HG03457 (cell line): Measurements from ENCODE around the gene MSH2.
A peak's percentile ranks its signal among the peaks of the same experiment; 100 is the strongest.
"Not testable (repeated sequence)": the region's sequence is repeated elsewhere in the genome, so short reads cannot be mapped to it uniquely, and the experiment has no call there.

ENCODE experiments used
- ATAC-seq: cut with Tn5 transposase; IDR thresholded peaks from one replicate; pipeline ENCODE4 v1.9.1; 2021; ENCODE audit warnings: moderate number of reproducible peaks; ENCODE audit not compliant: unreplicated experiment

MSH2 gene

GRCh38 chr2:47402805-47403608 lies at the start of gene MSH2:
Gene MSH2, plus strand, starts transcription at chr2:47403156. Its CDS starts 36 bp downstream, at chr2:47403192.
- ATAC-seq, result peak; percentile 79

- no peak for ATAC-seq
Observed at GRCh38 chr2:47354013-47354847, 48.7 kb upstream of the MSH2 start.

- no peak for ATAC-seq
Observed at GRCh38 chr2:47354848-47355204, 48.1 kb upstream of the MSH2 start.

- no peak for ATAC-seq
Observed at GRCh38 chr2:47357483-47357882, 45.5 kb upstream of the MSH2 start.

- no peak for ATAC-seq
Observed at GRCh38 chr2:47359375-47359868, 43.5 kb upstream of the MSH2 start.

- no peak for ATAC-seq
Observed at GRCh38 chr2:47360283-47360682, 42.7 kb upstream of the MSH2 start.

GRCh38 chr2:47360927-47361326 lies 42.0 kb upstream of the MSH2 start:
- no peak for ATAC-seq

GRCh38 chr2:47361505-47362229 lies 41.3 kb upstream of the MSH2 start:
- not testable (repeated sequence) for ATAC-seq

- no peak for ATAC-seq
Observed at GRCh38 chr2:47373747-47374146, 29.2 kb upstream of the MSH2 start.

- no peak for ATAC-seq
Observed at GRCh38 chr2:47375307-47375706, 27.6 kb upstream of the MSH2 start.

- ATAC-seq, result no peak
Observed at GRCh38 chr2:47379384-47379783, 23.6 kb upstream of the MSH2 start.

- ATAC-seq, result no peak
Observed at GRCh38 chr2:47381408-47381807, 21.5 kb upstream of the MSH2 start.

- no peak for ATAC-seq
Observed at GRCh38 chr2:47386551-47386950, 16.4 kb upstream of the MSH2 start.

GRCh38 chr2:47388888-47389287 lies 14.1 kb upstream of the MSH2 start:
- ATAC-seq, result no peak

GRCh38 chr2:47389692-47390091 lies 13.3 kb upstream of the MSH2 start:
- no peak for ATAC-seq

GRCh38 chr2:47401789-47402554 lies 984 bp upstream of the MSH2 start:
- no peak for ATAC-seq

GRCh38 chr2:47402555-47402804 lies 476 bp upstream of the MSH2 start:
- no peak for ATAC-seq

GRCh38 chr2:47403609-47404193 lies 745 bp downstream of the MSH2 start:
- ATAC-seq, result no peak

- ATAC-seq, result no peak
Observed at GRCh38 chr2:47404356-47404755, 1.4 kb downstream of the MSH2 start.

- ATAC-seq, result no peak
Observed at GRCh38 chr2:47405757-47406156, 2.8 kb downstream of the MSH2 start.
